ENCODE data around the gene NCKAP5. TPM values are rescaled to one million over a fixed set of nuclear protein-coding genes. Genes with fewer than 3 reads are reported as not detected.

The NCKAP5 gene
- total RNA-seq, 1 experiment from 2014 or later = not detected

- H3K79me2 ChIP-seq (ENCODE audit: low read depth) = no peaks in the 10 kb centered on the region
- H3K36me3 ChIP-seq (ENCODE audit: low read depth) = no peaks in the 10 kb centered on the region
- H3K9me3 ChIP-seq (ENCODE audit: insufficient read depth, low read depth) = no peaks in the 10 kb centered on the region
- H2AFZ ChIP-seq = no peak overlapping the region
- no peak overlapping the region for H3K4me3 ChIP-seq
- no peaks in the 10 kb centered on the region for H3K9me2 ChIP-seq (ENCODE audit: insufficient read depth)
- ChIA-PET POLR2A (ENCODE audit: unreplicated experiment) (no interaction called here), CTCF (no interaction called here)
- H3K4me1 ChIP-seq (replicated peaks; ENCODE audit: insufficient read depth) = no peaks in the 10 kb centered on the region
- intact Hi-C loops (cut with micrococcal nuclease; ENCODE audit: unreplicated experiment) = no loop called here
- peaks cover 27% of the 10 kb centered on the region for H3K27me3 ChIP-seq (ENCODE audit: insufficient read depth, low read depth)
- no peak for TF ChIP-seq CTCF (conservative IDR thresholded peaks at IDR 0.05)
- TF ChIP-seq EZH2 (IDR thresholded peaks at IDR 0.05; ENCODE audit: low read depth) = no peak
- H3K4me2 ChIP-seq = no peak overlapping the region
- no peaks in the 10 kb centered on the region for H4K20me1 ChIP-seq (ENCODE audit: insufficient read depth)
- H3F3A ChIP-seq (ENCODE audit: insufficient read depth, low read depth) = no peaks in the 10 kb centered on the region
- H3K27ac ChIP-seq = no peak overlapping the region
- no TSS peak for BruUV-seq (replicated peaks)
- DNase-seq = no peak
Observed at GRCh38 chr2:133296401-133296800, 271.9 kb downstream of the NCKAP5 start.

GRCh38 chr2:133293544-133294353, 274.5 kb downstream of the NCKAP5 start:
- intact Hi-C loops (cut with micrococcal nuclease; ENCODE audit: unreplicated experiment) = no loop called here
- Histone ChIP-seq H3K4me2 (no peak overlapping the region), H3K9me3 (ENCODE audit: insufficient read depth, low read depth) (no peaks in the 10 kb centered on the region), H2AFZ (no peak overlapping the region), H4K20me1 (ENCODE audit: insufficient read depth) (no peaks in the 10 kb centered on the region), H3K36me3 (ENCODE audit: low read depth) (no peaks in the 10 kb centered on the region), H3K9me2 (ENCODE audit: insufficient read depth) (no peaks in the 10 kb centered on the region), H3K27ac (no peak overlapping the region), H3K4me1 (replicated peaks; ENCODE audit: insufficient read depth) (no peaks in the 10 kb centered on the region), H3K79me2 (ENCODE audit: low read depth) (no peaks in the 10 kb centered on the region), H3K27me3 (ENCODE audit: insufficient read depth, low read depth) (peaks cover 20% of the 10 kb centered on the region), H3F3A (ENCODE audit: insufficient read depth, low read depth) (no peaks in the 10 kb centered on the region), H3K4me3 (no peak overlapping the region)
- no TSS peak for BruUV-seq (replicated peaks)
- ChIA-PET POLR2A (ENCODE audit: unreplicated experiment) (no interaction called here), CTCF (no interaction called here)
- TF ChIP-seq CTCF (conservative IDR thresholded peaks at IDR 0.05) (no peak), EZH2 (IDR thresholded peaks at IDR 0.05; ENCODE audit: low read depth) (no peak)
- DNase-seq = no peak

GRCh38 chr2:133292259-133292658, 276.0 kb downstream of the NCKAP5 start:
- Histone ChIP-seq H3F3A (ENCODE audit: insufficient read depth, low read depth) (no peaks in the 10 kb centered on the region), H3K36me3 (ENCODE audit: low read depth) (no peaks in the 10 kb centered on the region), H3K9me2 (ENCODE audit: insufficient read depth) (no peaks in the 10 kb centered on the region), H3K27ac (no peak overlapping the region), H3K4me1 (replicated peaks; ENCODE audit: insufficient read depth) (no peaks in the 10 kb centered on the region), H3K4me2 (no peak overlapping the region), H3K4me3 (no peak overlapping the region), H4K20me1 (ENCODE audit: insufficient read depth) (no peaks in the 10 kb centered on the region), H3K9me3 (ENCODE audit: insufficient read depth, low read depth) (no peaks in the 10 kb centered on the region), H2AFZ (no peak overlapping the region), H3K27me3 (ENCODE audit: insufficient read depth, low read depth) (peaks cover 17% of the 10 kb centered on the region), H3K79me2 (ENCODE audit: low read depth) (no peaks in the 10 kb centered on the region)
- intact Hi-C loops (cut with micrococcal nuclease; ENCODE audit: unreplicated experiment) = no loop called here
- TF ChIP-seq EZH2 (IDR thresholded peaks at IDR 0.05; ENCODE audit: low read depth) (no peak), CTCF (conservative IDR thresholded peaks at IDR 0.05) (no peak)
- BruUV-seq (replicated peaks) = no TSS peak
- no peak for DNase-seq
- POLR2A ChIA-PET (ENCODE audit: unreplicated experiment) = no interaction called here
- CTCF ChIA-PET = no interaction called here
